ENCODE data around the gene STX17.
"Not testable (repeated sequence)": the region's sequence is repeated elsewhere in the genome, so short reads cannot be mapped to it uniquely, and the experiment has no call there.

The STX17 gene

DNA sequence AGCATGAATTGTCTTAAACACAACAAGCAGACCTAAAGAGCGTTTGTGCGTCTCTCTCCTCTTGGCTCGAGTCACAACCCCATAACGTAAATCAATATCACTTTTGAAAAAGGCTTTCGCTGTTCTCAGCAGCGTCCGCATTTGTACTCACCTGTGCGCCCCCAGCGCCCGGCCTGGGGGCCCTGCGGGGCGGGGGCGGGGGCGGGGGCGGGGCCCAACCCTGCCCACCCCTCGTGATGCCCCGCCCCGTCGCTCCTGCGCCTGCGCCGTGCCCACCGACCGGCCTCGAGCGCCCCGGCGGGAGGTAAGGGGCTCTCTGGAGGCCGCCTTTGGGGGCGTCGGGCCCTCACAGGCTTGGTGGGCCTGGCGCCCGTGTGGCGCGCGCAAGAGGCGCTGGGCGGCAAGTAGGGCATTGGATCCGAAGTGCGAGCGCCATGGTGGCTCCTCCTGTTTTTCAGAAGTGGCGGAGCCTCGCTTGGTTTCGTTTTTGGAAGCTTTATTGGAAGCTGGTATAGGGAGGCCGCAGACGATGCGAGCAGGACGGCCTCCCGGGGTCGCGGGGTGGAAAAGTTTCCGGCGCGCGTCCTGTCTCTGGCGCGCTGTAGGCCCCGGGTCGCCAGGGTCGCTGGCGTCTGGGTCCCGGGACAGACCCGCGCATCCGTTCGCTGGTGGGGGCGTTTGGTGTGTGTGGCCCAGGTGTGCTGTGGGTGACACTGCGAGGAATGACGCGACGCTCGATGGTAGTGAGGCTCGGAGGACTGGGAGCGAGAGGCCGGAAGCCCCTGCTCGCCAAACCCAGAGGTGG lies at the start of gene STX17:
TSS of gene STX17 (plus strand) at position 252 of the 805 bp plus-strand sequence. CDS start 8,586 bp downstream, outside the sequence.
- DNase-seq = peak; percentile 8

DNA sequence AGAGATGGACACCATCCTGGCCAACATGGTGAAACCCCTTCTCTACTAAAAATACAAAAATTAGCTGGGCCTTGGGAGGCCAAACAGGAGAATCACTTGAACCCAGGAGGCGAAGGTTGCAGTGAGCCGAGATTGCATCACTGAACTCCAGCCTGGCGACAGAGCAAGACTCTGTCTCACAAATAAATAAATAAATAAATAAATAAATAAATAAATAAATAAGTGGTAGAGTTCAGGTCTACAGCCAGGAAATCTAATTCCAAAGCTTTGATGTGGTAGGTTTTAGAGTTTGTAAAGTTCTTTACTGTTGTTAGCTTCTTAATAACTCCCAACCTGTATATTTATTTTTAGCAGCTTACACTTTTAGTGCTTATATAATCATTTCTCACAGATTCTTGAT lies 48.9 kb upstream of the STX17 start:
- not testable (repeated sequence) for DNase-seq

DNA sequence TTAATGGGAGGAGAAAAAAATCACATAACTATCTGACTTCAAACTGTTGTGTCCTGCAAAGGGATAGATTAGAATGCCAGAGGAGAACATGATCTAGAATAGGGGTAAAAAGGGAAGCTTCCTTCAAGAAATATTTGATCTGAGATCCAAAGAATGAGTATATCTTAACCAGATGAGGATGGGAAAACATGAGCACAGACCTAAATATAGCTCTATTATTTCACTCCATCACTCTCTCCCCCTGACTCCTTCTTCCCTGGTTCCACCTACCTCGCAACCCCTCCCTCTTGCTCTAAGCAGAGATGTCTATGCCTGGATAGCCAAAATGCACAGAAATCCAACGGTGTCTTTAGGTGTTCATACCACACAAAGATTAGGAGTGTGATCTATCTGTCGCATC lies 48.4 kb upstream of the STX17 start:
- DNase-seq = no peak

DNA sequence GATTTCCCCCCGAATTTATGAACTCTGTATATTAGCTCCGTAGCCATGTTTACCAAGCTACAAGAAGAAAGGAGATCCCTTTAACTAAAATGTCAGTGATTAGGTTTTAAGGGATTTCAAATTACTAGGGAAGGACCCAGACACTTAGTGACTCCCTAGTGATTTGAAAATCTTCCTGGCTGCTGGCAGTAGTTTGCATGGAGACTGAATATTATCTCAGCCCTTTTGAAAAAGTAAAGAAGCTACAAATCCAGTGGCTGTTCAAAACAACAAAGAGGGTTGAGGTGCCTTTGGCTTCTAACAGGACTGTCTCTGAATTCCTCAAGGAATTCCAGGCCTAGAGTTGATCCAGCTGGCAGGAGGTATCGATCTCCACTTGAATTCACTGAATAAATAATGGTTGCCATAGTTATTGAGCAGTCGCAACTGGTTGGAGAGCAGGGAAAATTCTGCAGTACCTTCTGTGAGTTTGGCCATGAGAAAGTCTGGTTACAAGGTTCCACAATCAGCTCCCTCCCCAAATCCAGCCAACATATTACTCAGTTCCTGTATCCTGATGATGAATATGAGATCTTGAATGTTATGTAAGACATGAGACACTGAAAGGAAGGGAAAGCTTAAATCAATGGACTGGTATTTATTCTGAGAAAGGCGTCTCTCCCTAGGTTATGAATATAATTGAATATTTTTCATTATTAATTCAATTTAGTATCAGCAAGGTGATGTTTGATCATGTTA lies 47.0 kb upstream of the STX17 start:
- no peak for DNase-seq

DNA sequence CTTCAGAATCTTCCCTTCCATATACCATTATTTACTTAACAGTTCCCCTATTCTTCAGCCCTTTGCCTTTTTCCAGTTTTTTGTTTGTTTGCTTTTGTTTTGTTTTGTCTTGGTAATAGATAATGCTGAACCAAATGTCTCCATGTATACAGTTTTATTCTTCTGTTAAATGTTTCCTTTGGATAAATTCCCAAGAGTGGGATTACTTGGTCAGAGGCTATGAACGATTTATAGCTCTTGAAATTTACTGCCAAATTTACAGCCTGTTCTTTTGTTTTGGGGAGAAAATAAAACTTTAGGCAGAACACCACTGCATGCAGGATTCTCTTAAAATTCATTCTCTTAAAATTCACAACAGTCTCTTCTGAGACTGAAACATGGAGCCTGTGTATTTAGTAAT lies 46.2 kb upstream of the STX17 start:
- DNase-seq = no peak

DNA sequence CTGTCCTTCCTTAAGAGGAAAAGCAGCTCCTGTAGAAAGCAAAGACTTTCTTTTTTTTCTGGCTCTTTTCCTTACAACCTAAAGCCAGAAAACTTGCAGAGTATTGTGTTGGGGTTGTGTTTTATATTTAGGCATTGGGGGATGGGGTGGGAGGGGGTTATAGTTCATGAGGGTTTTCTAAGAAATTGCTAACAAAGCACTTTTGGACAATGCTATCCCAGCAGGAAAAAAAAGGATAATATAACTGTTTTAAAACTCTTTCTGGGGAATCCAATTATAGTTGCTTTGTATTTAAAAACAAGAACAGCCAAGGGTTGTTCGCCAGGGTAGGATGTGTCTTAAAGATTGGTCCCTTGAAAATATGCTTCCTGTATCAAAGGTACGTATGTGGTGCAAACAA lies 42.5 kb upstream of the STX17 start:
- no peak for DNase-seq

DNA sequence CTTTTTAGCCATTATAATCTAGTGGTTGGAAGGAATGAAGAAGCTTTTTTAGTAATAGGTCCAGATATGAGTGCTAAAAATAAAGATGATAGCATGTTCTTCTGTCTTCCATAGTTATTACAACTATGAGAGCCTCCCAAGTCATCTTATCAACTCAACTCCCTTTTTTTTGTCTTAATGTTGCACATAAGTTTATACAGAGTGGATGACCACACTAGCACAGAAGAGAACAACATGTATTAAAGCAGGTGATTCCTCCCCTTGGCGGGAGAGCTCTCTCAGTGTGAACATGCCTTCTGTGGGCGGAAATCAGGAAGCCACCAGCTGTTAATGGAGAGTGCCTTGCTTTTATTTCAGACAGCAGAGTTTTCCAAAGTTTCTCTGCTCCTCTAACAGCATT lies 40.1 kb upstream of the STX17 start:
- DNase-seq = no peak

DNA sequence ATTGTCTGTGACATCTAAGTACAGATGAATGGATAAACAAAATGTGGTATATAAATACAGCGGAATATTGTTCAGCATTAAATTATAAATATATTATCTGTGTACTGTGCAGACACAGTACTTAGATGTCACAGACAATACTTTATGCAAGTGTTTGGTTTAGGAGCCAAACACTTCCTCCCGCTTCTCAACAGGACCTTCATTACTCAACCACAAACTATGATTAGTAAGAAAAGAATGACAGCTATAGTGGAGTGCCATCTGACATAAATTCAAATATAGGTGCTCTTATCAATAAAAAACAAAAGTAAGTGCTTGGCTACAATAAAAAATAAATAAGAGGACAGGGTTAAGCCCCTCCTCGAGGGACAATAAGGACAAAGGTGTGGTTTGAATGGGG lies 38.9 kb upstream of the STX17 start:
- DNase-seq = no peak

DNA sequence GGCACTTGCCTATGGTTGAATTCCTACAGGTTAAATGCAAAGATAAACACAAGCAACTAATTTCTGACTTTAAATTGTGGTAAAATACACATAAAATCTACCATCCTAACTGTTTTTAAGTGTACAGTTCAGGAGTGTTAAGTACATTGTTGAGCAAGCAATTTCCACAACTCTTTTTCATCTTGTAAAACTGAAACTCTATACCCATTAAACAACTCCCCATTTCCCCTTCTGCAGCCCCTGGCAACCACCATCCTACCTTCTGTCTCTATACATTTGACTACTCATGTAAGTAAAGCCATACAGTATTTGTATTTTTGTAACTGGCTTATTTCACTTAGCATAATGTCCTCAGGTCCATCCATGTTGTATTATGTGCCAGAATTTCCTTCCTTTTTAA lies 38.5 kb upstream of the STX17 start:
- DNase-seq = peak; percentile 5

DNA sequence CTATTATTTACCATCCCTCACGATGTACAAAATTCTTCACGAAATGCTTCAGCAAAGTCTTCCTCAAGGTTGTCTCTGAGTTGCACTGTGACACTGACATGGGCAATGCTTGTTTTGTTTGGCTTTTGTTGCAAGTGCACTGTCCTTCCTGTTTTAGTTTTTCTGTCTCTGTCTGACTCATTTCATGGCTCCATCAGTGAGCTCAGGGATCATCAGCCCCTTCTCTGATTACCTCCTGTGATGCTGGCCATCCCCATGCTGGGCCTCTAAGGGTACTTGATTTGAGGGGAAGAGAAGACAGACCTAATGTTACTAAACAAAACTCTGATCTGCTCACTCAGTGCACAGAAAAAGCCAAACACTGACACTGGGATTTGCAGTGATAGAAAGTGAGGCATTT lies 37.6 kb upstream of the STX17 start:
- DNase-seq = no peak

DNA sequence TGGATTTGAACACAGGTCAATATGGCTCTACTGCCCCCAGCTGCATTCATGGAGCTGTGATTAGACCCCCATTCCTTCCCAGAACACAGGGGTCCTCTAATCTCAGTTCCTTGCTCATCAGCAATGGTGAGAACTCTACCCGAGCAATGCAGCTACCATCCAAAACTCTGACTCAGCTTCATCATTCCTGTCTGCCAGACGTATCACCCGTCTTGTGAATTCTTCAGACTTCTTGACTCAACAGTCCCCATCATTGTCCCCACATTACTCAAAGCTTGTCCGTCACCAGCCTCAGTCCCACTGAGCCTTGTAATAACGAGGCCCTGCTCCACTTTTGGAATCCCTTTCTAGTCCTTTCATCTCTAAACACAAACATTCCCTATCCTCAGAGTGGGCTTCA lies 36.3 kb upstream of the STX17 start:
- DNase-seq = no peak

DNA sequence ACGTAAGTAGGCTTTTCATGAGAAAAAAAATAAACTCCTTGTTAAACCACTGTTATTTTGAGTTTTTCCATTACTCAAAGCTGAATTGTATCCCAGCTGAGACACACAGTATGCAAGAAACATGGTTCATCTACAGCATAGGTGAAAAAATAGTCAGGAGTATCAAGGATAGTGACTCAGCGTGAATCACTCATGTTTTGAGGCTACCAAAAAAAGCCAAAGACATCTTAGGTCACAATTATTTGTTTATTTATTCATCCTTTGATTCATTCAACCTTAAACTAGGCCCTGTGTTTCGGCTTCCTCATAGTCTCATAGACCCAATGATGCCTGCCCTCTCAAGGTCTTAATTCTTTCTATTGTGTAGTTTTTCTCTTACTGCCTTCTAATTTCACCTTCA lies 32.9 kb upstream of the STX17 start:
- DNase-seq = no peak

DNA sequence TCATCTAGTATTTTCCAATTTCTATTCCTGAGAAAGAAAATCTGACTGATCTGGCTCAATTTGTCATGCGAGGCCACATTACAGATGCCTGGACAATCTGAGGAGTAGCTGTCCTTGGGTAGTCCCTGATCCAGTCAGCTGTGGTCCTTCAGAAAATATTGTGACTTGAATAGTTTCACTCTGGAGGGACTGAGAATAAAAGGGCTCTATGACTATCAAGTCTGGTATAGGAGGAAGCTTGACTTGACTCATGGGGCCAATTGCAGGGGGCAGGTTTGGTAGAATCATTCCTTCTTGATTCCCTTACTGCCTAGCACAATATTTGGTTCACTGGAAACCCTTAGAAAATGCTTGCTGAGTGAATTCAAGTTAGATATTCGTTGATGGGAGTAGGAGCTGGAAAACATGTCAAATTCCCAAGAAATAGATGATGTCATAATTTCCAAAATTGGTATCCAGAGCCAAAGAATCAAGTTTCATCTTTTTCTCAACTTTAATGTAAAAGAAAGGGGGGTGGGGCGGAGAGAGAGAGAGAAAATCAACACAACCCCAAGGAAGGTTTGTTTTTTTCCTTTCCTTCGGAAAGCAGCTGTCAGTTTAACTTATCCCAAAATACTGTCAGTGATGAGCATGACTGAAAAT lies 32.4 kb upstream of the STX17 start:
- DNase-seq = no peak

DNA sequence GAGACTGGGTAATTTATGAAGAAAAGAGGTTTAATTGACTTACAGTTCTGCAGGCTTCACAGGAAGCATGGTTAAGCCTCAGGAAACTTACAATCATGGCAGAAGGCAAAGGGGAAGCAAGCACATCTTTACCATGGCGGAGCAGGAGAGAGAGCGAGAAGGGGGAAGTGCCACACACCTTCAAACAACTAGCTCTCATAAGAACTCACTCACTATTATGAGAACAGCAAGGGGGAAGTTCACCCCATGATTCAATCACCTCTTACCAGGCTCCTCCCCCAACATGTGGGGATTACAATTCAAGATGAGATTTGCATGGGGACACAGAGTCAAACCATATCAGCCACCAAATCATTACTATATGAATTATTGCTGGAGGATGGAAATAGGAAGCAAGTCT lies 30.3 kb upstream of the STX17 start:
- no peak for DNase-seq

DNA sequence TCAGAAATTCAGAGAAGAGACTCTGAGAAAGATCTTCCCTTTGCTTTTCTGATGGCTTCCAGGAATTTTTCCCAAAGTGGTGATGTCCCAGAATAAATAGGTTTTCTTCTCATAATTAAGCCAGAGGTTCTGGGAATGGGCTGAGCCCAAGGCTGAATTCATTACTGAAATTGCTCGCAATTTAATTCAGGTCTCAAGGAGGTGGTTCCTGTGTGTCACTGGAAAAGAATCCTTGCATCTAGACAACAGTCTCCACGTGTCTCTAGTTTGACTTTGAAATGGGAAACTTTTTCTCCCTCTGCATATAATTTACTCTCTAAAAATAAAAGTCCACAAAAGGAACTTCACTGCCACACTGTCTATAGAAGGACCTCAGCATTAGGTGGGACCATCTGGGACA lies 27.8 kb upstream of the STX17 start:
- DNase-seq = no peak

DNA sequence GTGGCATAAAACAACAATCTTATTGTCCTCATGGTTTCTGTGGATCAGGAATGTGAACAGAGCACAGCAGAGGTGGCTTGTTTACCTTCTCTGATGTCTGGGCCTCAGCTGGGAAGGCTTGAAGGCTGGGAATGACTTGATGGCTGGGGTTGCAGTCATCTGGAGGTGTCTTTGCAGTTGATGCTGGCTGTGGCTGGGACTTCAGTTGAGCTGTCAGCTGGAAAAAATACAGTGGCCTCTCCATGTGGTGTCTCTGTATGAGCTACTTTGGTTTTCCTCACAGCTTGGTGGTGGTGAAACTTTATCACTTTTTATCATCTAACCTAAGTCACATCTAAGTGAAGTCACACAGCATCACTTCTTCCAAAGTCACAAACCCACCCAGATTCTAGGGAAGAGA lies 24.7 kb upstream of the STX17 start:
- no peak for DNase-seq

DNA sequence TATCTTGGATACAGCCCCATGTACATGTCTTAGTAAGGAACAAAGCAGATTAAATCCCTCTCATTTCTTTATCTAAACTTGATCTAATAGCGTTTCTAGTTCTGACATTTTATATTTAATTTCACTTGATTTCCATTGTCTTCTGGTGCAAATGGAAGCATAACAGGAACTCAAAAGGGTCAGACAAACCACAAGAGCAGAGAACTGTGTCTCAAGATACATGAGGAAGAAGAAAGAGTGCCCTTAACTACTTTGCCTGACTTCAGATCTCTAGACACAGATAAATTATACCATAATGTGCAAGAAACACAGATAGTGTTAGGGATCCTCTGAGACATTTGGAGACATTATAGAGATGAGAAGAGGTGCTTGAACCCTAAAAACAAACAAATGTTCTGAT lies 20.7 kb upstream of the STX17 start:
- no peak for DNase-seq

DNA sequence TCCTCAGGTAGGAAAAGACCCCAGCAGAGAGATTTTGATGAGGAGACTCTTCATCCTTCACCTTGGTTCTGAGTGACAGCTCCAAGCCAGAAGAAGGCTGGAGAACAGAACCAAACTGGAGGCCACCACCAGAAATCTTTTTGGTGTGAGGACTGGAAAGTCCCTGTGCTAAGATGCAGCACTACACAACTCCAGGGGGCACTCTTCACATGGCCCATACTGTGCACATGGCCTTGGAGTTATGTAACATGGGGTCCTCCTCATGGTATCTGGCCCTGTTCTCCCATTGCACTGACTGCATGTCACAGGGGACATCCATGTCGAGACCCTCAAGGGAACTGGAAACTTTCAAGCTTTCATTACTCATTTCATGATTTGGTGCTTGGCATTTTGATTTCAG lies 17.3 kb upstream of the STX17 start:
- no peak for DNase-seq

DNA sequence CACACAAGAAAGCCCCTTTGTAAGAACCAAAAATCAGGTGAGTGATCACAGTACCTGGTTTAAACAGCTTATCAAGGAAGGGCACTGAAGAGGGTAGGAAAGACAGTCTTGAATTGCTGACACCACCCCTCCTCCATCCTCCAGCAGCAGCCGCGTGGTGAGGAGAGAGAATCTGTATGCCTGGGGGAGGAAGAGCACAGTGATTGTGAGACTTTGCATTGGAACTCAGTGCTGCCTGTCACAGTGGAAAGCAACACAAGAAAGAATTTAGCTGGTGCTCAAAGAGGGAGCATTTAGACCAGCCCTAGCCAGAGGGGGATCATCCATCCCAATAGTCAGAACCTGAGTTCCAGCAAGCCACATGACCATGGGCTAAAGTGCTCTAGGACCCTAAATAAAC lies 11.6 kb upstream of the STX17 start:
- no peak for DNase-seq

DNA sequence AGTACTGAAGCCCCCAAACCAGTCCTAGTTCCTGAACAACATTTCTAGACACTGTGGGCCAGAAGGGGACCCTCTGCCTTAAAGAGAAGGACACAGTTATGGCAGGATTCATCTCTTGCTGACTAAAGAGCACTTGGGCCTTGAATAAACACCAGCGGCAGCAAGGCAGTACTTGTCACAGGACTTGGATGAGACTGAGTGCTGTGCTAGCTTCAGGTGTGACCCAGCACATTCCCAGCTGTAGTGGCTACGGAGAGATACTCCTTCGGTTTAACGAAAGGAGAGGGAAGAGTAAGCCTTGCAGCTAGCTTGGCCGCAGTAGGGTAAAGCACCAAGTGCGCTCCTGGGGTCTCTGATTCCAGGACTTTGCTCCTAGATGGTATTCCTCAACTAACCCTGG lies 10.9 kb upstream of the STX17 start:
- DNase-seq = no peak

DNA sequence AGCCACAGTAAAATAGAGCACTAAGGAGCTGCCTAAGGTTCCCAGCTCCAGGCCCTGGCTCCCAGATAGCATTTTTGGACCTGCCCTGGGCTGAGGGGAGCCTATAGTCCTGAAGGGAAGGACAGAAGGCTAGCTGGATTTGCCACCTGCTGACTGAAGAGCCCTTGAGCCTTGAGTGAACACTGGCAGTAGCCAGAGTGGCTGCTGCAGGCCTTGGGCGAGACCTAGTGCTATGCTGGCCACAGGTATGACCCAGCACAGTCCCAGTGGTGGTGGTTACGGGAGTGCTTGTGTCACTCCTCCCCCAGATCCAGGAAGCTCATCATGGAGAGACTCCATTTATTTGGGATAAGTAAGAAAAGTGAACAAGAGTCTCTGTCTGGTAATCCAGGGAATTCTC lies 10.3 kb upstream of the STX17 start:
- DNase-seq = no peak

DNA sequence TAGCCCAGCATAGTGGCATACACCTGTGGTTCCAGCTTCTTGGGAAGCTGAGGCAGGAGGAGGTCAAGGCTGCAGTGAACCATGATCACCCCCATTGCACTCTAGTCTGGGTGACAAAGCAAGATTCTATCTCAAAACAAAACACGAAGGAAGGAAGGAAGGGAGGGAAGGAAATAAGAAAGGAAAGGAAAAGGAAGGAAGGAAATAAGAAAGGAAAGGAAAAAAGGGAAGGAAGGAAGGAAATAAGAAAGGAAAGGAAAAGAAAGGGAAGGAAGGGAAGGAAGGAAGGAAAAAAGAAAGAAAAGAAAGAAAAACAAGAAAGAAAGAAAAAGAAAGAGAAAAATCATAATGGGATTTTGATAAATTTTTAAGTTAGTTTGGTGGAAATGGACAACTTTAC lies 3.1 kb upstream of the STX17 start:
- no peak for DNase-seq

DNA sequence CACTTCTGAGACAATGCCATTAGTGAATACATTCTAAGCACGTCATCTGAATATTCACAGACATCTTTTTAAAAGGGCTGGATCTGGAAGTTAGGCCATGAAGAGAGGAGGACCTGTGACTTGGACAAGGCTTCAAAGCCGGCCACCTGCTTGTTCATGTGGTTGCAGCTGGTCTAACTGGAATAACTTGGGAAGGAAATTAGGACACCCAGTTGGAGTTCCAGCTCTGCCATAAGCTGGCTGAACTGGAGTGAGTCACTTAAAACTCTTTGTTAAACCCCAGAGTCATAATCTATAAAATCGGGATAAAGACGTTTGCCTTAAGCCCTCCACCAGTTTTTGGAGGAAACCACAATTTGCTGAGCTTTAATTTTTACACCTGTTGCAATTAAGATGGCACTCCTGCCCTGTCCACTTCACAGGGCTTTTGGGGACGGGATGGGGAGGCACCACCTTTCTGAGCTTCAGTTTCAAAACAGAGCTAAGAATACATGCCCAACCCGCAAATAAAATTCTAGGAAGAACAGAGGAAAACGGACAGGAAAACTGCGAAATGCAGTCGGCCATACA lies 536 bp upstream of the STX17 start:
- no peak for DNase-seq

DNA sequence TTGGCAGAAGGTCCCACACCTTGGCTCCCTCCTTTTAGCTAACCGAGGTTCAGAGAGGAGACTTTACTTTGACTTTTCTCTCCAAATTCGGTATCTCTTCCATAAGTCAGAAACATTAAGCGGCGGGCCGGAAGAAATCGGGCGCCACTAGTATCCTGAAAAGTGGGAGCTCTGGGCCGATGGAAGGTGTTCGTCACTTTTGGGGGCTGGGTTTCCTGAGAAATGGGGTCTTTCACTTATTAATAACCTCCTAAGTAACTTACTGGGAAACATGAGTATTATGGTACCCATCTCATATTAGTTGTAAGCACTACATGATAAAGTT lies 716 bp downstream of the STX17 start:
- DNase-seq = no peak

Measured in SIG-M5 (cell line).